ENCODE results near the gene SHANK2. TPM values are rescaled to one million over a fixed set of nuclear protein-coding genes. Genes with fewer than 3 reads are reported as not detected.

The SHANK2 gene
- polyA plus RNA-seq, 1 donor from 2014 or later, result 13.6 TPM

GRCh38 chr11:71282581-71283351, 30.4 kb upstream of the SHANK2 start:
- H3K79me2 ChIP-seq (replicated peaks; ENCODE audit: insufficient read depth, low read length), result no peaks in the 10 kb centered on the region
- H3K9me3 ChIP-seq (ENCODE audit: low read length), result no peaks in the 10 kb centered on the region
- no peak overlapping the region for H3K9ac ChIP-seq (ENCODE audit: low read length)
- no peaks in the 10 kb centered on the region for H3K36me3 ChIP-seq (ENCODE audit: insufficient read depth, low read length)
- H3K27me3 ChIP-seq (ENCODE audit: insufficient read depth, low read depth, low read length), result no peaks in the 10 kb centered on the region
- no peak overlapping the region for H3K27ac ChIP-seq (ENCODE audit: low read length)
- no peak overlapping the region for H3K4me2 ChIP-seq (ENCODE audit: low read length)
- TF ChIP-seq RAD21 (conservative IDR thresholded peaks at IDR 0.05), result no peak
- no peak for TF ChIP-seq CTCF (IDR thresholded peaks at IDR 0.05; ENCODE audit: poor library complexity, severe bottlenecking)
- TF ChIP-seq TAF1 (IDR thresholded peaks at IDR 0.05; ENCODE audit: low read depth), result no peak
- no peak for TF ChIP-seq POLR2AphosphoS5 (IDR thresholded peaks at IDR 0.05)
- no peak for TF ChIP-seq EP300 (conservative IDR thresholded peaks at IDR 0.05; ENCODE audit: poor library complexity, severe bottlenecking)
- no peak for TF ChIP-seq REST (IDR thresholded peaks at IDR 0.05; ENCODE audit: borderline replicate concordance)
- no peak for TF ChIP-seq MXI1 (conservative IDR thresholded peaks at IDR 0.05; ENCODE audit: poor library complexity, severe bottlenecking)
- TF ChIP-seq EZH2 (IDR thresholded peaks at IDR 0.05; ENCODE audit: borderline replicate concordance, insufficient read depth, low read length, poor library complexity, severe bottlenecking), result no peak
- no peak for TF ChIP-seq SMC3 (conservative IDR thresholded peaks at IDR 0.05; ENCODE audit: poor library complexity)
- no peaks in the 10 kb centered on the region for H3K9me2 ChIP-seq (ENCODE audit: insufficient read depth, low read length)
- no peaks in the 10 kb centered on the region for H4K20me1 ChIP-seq (ENCODE audit: insufficient read depth)
- no peak overlapping the region for H3K4me3 ChIP-seq (ENCODE audit: low read length)
- no peak overlapping the region for H2AFZ ChIP-seq (ENCODE audit: low read depth, low read length)
- H3F3A ChIP-seq (ENCODE audit: insufficient read depth, low read length, poor library complexity, severe bottlenecking), result no peaks in the 10 kb centered on the region

GRCh38 chr11:71281831-71282230, 29.5 kb upstream of the SHANK2 start:
- Histone ChIP-seq H3K9me2 (ENCODE audit: insufficient read depth, low read length) (no peaks in the 10 kb centered on the region), H3K4me2 (ENCODE audit: low read length) (no peak overlapping the region), H3K9ac (ENCODE audit: low read length) (no peak overlapping the region), H3K4me3 (ENCODE audit: low read length) (no peak overlapping the region), H4K20me1 (ENCODE audit: insufficient read depth) (no peaks in the 10 kb centered on the region), H2AFZ (ENCODE audit: low read depth, low read length) (no peak overlapping the region), H3K27ac (ENCODE audit: low read length) (no peak overlapping the region), H3K36me3 (ENCODE audit: insufficient read depth, low read length) (no peaks in the 10 kb centered on the region), H3K27me3 (ENCODE audit: insufficient read depth, low read depth, low read length) (no peaks in the 10 kb centered on the region), H3K79me2 (replicated peaks; ENCODE audit: insufficient read depth, low read length) (no peaks in the 10 kb centered on the region), H3F3A (ENCODE audit: insufficient read depth, low read length, poor library complexity, severe bottlenecking) (no peaks in the 10 kb centered on the region), H3K9me3 (ENCODE audit: low read length) (no peaks in the 10 kb centered on the region)
- no peak for TF ChIP-seq CTCF (IDR thresholded peaks at IDR 0.05; ENCODE audit: poor library complexity, severe bottlenecking)
